HL-60 (cell line): ENCODE data around the gene ASTN2.

Experiments used
- DNase-seq, 2 experiments: peaks; one replicate each; pipeline ENCODE4 v3.0.0-alpha.2; 2010 to 2020; ENCODE audit warnings: low read depth in 1 of 2, low spot score in 1 of 2
- H3K27ac ChIP-seq: fragments of 250-450 bp; sonication (Bioruptor Pico); replicated peaks from 2 replicates; pipeline ENCODE4 v1.5.1; 2020; ENCODE audit warnings: mild to moderate bottlenecking, moderate library complexity
- H3K27me3 ChIP-seq: fragments of 250-450 bp; sonication (Bioruptor Pico); 2 replicates; pipeline ENCODE4 v1.5.1; 2021; ENCODE audit warnings: mild to moderate bottlenecking, moderate library complexity; ENCODE audit not compliant: insufficient read depth, poor library complexity, severe bottlenecking
- H3K4me3 ChIP-seq: replicated peaks from 2 replicates; pipeline ENCODE4 v1.5.1; 2011; ENCODE audit warnings: mild to moderate bottlenecking, control low read depth, low read length; ENCODE audit not compliant: insufficient read depth
- GABPA ChIP-seq: IDR thresholded peaks from 2 replicates; pipeline ENCODE4 v1.6.1; 2012; ENCODE audit warnings: low read depth
- POLR2AphosphoS5 ChIP-seq: IDR thresholded peaks from 2 replicates; pipeline ENCODE4 v1.6.1; 2012; ENCODE audit warnings: low read depth
- SPI1 ChIP-seq: IDR thresholded peaks from 2 replicates; pipeline ENCODE4 v1.6.1; 2012; ENCODE audit warnings: low read depth, mild to moderate bottlenecking, borderline replicate concordance
- TF ChIP-seq, protein P1 (sequence below): IDR thresholded peaks from one replicate; pipeline ENCODE4 v1.5.1; 2011; ENCODE audit warnings: low read length, control low read depth, inconsistent platforms; ENCODE audit not compliant: insufficient read depth
- TF ChIP-seq, protein P2 (sequence below): IDR thresholded peaks from 2 replicates; pipeline ENCODE4 v1.6.1; 2012; ENCODE audit warnings: low read depth; ENCODE audit not compliant: insufficient replicate concordance

Gene ASTN2

DNA sequence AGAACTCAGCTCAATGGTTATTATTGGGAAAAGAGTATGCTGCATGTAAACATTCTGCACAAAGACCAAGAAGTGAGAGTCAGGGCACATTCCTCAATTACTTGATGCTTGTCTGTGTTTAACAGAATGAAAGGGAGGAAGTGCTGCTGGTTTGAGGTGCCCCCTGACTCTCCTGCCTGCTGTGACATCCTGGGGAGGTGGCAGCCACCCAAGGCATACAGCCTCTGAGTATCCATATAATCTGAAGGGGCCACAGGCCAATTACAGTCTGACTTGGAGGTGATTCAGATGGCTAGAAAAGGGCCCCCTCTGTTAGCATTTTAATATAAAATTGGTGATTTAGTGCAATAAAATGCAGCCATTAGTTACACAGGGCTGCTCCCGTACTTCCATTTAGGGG, 313.8 kb downstream of the ASTN2 start:
- no peak for DNase-seq
- no peak for TF ChIP-seq SPI1
- no peak for TF ChIP-seq POLR2AphosphoS5
- TF ChIP-seq, protein P1, sequence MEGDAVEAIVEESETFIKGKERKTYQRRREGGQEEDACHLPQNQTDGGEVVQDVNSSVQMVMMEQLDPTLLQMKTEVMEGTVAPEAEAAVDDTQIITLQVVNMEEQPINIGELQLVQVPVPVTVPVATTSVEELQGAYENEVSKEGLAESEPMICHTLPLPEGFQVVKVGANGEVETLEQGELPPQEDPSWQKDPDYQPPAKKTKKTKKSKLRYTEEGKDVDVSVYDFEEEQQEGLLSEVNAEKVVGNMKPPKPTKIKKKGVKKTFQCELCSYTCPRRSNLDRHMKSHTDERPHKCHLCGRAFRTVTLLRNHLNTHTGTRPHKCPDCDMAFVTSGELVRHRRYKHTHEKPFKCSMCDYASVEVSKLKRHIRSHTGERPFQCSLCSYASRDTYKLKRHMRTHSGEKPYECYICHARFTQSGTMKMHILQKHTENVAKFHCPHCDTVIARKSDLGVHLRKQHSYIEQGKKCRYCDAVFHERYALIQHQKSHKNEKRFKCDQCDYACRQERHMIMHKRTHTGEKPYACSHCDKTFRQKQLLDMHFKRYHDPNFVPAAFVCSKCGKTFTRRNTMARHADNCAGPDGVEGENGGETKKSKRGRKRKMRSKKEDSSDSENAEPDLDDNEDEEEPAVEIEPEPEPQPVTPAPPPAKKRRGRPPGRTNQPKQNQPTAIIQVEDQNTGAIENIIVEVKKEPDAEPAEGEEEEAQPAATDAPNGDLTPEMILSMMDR, result no peak
- TF ChIP-seq, protein P2, sequence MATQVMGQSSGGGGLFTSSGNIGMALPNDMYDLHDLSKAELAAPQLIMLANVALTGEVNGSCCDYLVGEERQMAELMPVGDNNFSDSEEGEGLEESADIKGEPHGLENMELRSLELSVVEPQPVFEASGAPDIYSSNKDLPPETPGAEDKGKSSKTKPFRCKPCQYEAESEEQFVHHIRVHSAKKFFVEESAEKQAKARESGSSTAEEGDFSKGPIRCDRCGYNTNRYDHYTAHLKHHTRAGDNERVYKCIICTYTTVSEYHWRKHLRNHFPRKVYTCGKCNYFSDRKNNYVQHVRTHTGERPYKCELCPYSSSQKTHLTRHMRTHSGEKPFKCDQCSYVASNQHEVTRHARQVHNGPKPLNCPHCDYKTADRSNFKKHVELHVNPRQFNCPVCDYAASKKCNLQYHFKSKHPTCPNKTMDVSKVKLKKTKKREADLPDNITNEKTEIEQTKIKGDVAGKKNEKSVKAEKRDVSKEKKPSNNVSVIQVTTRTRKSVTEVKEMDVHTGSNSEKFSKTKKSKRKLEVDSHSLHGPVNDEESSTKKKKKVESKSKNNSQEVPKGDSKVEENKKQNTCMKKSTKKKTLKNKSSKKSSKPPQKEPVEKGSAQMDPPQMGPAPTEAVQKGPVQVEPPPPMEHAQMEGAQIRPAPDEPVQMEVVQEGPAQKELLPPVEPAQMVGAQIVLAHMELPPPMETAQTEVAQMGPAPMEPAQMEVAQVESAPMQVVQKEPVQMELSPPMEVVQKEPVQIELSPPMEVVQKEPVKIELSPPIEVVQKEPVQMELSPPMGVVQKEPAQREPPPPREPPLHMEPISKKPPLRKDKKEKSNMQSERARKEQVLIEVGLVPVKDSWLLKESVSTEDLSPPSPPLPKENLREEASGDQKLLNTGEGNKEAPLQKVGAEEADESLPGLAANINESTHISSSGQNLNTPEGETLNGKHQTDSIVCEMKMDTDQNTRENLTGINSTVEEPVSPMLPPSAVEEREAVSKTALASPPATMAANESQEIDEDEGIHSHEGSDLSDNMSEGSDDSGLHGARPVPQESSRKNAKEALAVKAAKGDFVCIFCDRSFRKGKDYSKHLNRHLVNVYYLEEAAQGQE, result no peak
- TF ChIP-seq GABPA, result no peak
- Histone ChIP-seq H3K27me3 (no peaks in the 10 kb centered on the region), H3K27ac (no peak overlapping the region), H3K4me3 (no peak overlapping the region)

DNA sequence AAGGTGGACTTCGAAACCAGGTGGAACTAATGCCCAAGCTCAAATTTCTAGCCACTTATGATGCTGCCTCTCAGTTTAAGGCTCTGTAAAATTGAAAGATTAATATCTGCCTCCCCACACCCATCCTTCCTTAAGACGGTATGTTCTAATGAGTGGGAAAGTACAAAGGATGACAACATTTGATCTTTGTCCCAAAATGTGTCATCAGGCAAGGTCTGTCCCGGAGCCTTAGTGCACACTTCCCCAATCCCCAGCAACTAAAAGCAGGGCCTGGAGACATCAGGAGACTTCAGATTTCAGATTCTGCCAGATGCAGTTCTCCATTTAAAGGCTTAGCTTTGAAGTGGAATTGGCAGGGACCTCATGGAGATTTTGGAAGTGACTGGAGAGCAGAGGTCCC, 316.5 kb downstream of the ASTN2 start:
- no peak overlapping the region for H3K27ac ChIP-seq
- TF ChIP-seq SPI1, result no peak
- TF ChIP-seq POLR2AphosphoS5, result no peak
- TF ChIP-seq, protein P1, result no peak
- TF ChIP-seq, protein P2, result no peak
- no peak overlapping the region for H3K4me3 ChIP-seq
- DNase-seq, result no peak
- no peaks in the 10 kb centered on the region for H3K27me3 ChIP-seq

DNA sequence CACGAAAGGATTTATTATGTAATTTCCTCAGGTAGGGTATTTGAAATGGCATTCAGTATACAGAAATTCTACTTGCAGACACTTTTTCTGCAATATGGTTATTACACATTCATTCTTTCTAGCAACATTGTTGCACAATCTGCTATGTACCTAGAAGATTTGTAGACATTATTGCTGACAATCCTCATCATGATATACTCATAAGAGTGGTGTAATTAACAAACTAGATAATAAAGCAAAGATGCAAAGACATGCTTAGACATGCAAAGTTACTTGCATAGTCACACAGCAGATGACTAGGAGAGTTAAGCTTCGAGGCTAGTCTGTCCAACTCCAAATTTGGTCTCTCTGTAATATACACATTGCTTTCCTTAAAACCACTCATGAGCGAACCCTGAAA, 317.1 kb downstream of the ASTN2 start:
- TF ChIP-seq, protein P2, result no peak
- TF ChIP-seq, protein P1, result no peak
- no peak for TF ChIP-seq SPI1
- TF ChIP-seq POLR2AphosphoS5, result no peak
- no peak for DNase-seq
- Histone ChIP-seq H3K27ac (no peak overlapping the region), H3K27me3 (no peaks in the 10 kb centered on the region), H3K4me3 (no peak overlapping the region)
